Type B pancreatic cell (in vitro differentiated cells): ENCODE measurements around the gene PRKN. TPM values are rescaled to one million over a fixed set of nuclear protein-coding genes. Genes with fewer than 3 reads are reported as not detected.

ENCODE experiments used
- DNase-seq: peaks from one replicate; pipeline ENCODE4 v3.0.0; 2021; ENCODE audit warnings: mixed read lengths; ENCODE audit not compliant: unreplicated experiment; ENCODE audit errors: extremely low spot score
- H3K27ac Mint-ChIP-seq: 2 replicates; pipeline ENCODE4 v1.8.0; 2021; ENCODE audit warnings: mild to moderate bottlenecking, mixed read lengths
- H3K27me3 Mint-ChIP-seq: 2 replicates; pipeline ENCODE4 v1.8.0; 2021; ENCODE audit warnings: mixed read lengths
- H3K36me3 Mint-ChIP-seq: 2 replicates; pipeline ENCODE4 v1.8.0; 2021; ENCODE audit warnings: mixed read lengths
- H3K4me1 Mint-ChIP-seq: one replicate; pipeline ENCODE4 v1.8.0; 2021; ENCODE audit warnings: mixed read lengths; ENCODE audit not compliant: unreplicated experiment
- H3K4me3 Mint-ChIP-seq: 2 replicates; pipeline ENCODE4 v1.8.0; 2021; ENCODE audit warnings: mild to moderate bottlenecking, mixed read lengths
- H3K9me3 Mint-ChIP-seq: 2 replicates; pipeline ENCODE4 v1.8.0; 2021; ENCODE audit warnings: mixed read lengths
- CTCF ChIP-seq: fragments of 200-600 bp; sonication (generic); conservative IDR thresholded peaks from 2 replicates; pipeline ENCODE4 v1.5.0; 2021; ENCODE audit warnings: antibody characterized with exemption, mild to moderate bottlenecking
- total RNA-seq: library from RNA; stranded (reverse); gene quantifications from 2 replicates; pipeline ENCODE4 v1.2.1, GENCODE V29; 2021; ENCODE audit warnings: low replicate concordance

Gene PRKN
- total RNA-seq, 1 donor from 2014 or later, result 6.2 TPM

GRCh38 chr6:162343198-162343935 lies 384.2 kb downstream of the PRKN start:
- Mint-ChIP-seq H3K4me3 (no peak overlapping the region), H3K4me1 (peaks cover 24% of the 10 kb centered on the region), H3K9me3 (peaks cover 10% of the 10 kb centered on the region), H3K36me3 (peaks cover 7% of the 10 kb centered on the region), H3K27me3 (peaks cover 3% of the 10 kb centered on the region), H3K27ac (no peak overlapping the region)
- DNase-seq, result no peak
- peak; percentile 57 for TF ChIP-seq CTCF

- Mint-ChIP-seq H3K4me1 (peaks cover 9% of the 10 kb centered on the region), H3K27ac (no peak overlapping the region), H3K27me3 (peaks cover 3% of the 10 kb centered on the region), H3K36me3 (peaks cover 7% of the 10 kb centered on the region), H3K9me3 (peaks cover 18% of the 10 kb centered on the region), H3K4me3 (no peak overlapping the region)
- TF ChIP-seq CTCF, result no peak
- no peak for DNase-seq
Observed at GRCh38 chr6:162337412-162337811, 390.2 kb downstream of the PRKN start.

GRCh38 chr6:162336359-162336758 lies 391.2 kb downstream of the PRKN start:
- DNase-seq, result no peak
- H3K9me3 Mint-ChIP-seq, result peaks cover 14% of the 10 kb centered on the region
- TF ChIP-seq CTCF, result no peak
- peaks cover 3% of the 10 kb centered on the region for H3K27me3 Mint-ChIP-seq
- H3K27ac Mint-ChIP-seq, result no peak overlapping the region
- no peak overlapping the region for H3K4me3 Mint-ChIP-seq
- H3K4me1 Mint-ChIP-seq, result peaks cover 9% of the 10 kb centered on the region
- peaks cover 7% of the 10 kb centered on the region for H3K36me3 Mint-ChIP-seq

GRCh38 chr6:162332365-162332764 lies 395.2 kb downstream of the PRKN start:
- no peaks in the 10 kb centered on the region for H3K36me3 Mint-ChIP-seq
- H3K4me3 Mint-ChIP-seq, result no peak overlapping the region
- no peaks in the 10 kb centered on the region for H3K4me1 Mint-ChIP-seq
- TF ChIP-seq CTCF, result no peak
- peaks cover 6% of the 10 kb centered on the region for H3K9me3 Mint-ChIP-seq
- DNase-seq, result no peak
- no peak overlapping the region for H3K27ac Mint-ChIP-seq
- H3K27me3 Mint-ChIP-seq, result no peaks in the 10 kb centered on the region

GRCh38 chr6:162331911-162332310 lies 395.7 kb downstream of the PRKN start:
- no peaks in the 10 kb centered on the region for H3K36me3 Mint-ChIP-seq
- no peak overlapping the region for H3K27ac Mint-ChIP-seq
- H3K4me3 Mint-ChIP-seq, result no peak overlapping the region
- TF ChIP-seq CTCF, result no peak
- H3K4me1 Mint-ChIP-seq, result no peaks in the 10 kb centered on the region
- H3K27me3 Mint-ChIP-seq, result no peaks in the 10 kb centered on the region
- no peak for DNase-seq
- peaks cover 5% of the 10 kb centered on the region for H3K9me3 Mint-ChIP-seq
